HuH-7 (cell line): ENCODE results near the gene BCAS4.

Source experiments
- DNase-seq: peaks from one replicate; pipeline ENCODE4 v3.0.0; 2011; ENCODE audit warnings: low spot score

The BCAS4 gene

GRCh38 chr20:50855498-50856474, 60.9 kb downstream of the BCAS4 start:
- peak; percentile 62 for DNase-seq

GRCh38 chr20:50856475-50857041, 61.7 kb downstream of the BCAS4 start:
- DNase-seq: no peak

GRCh38 chr20:50857348-50857747, 62.5 kb downstream of the BCAS4 start:
- no peak for DNase-seq

DNA sequence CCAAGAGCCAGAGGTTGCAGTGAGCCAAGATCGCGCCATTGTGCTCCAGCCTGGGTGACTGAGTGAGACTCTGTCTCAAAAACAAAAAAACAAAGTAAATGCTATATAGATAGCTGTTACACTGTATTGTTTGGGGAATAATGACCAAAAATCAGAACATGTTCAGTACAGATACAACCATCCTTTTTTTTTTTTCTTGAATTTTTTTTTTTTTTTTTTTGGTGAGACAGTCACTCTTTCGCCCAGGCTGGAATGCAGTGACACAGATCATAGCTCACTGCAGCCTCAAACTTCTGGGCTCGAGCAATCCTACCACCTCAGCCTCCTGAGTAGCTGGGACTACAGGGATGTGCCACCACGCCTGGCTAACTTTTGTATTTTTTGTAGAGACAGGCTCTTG, 63.7 kb downstream of the BCAS4 start:
- DNase-seq: no peak

GRCh38 chr20:50859161-50859560, 64.3 kb downstream of the BCAS4 start:
- no peak for DNase-seq

GRCh38 chr20:50861012-50861411, 66.2 kb downstream of the BCAS4 start:
- no peak for DNase-seq

DNA sequence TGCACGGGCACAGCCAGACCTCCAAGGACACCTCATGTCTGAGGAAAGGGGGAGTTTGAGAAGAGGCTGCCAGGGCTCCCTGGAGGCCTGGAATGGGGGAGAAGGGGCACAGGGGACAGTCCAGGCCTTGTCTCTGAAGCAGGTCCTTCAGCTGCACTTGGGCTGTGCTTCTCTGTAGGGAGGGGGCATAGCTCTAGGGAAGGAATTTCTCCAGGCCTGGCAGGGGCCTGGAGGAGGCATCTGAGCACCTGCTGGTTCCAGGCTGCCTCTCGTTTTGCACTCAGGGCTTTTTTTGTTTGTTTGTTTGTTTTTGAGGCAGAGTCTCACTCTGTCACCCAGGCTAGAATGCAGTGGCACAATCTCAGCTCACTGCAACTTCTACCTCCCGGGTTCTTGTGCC, 67.7 kb downstream of the BCAS4 start:
- DNase-seq: no peak

GRCh38 chr20:50865114-50865513, 70.3 kb downstream of the BCAS4 start:
- no peak for DNase-seq

DNA sequence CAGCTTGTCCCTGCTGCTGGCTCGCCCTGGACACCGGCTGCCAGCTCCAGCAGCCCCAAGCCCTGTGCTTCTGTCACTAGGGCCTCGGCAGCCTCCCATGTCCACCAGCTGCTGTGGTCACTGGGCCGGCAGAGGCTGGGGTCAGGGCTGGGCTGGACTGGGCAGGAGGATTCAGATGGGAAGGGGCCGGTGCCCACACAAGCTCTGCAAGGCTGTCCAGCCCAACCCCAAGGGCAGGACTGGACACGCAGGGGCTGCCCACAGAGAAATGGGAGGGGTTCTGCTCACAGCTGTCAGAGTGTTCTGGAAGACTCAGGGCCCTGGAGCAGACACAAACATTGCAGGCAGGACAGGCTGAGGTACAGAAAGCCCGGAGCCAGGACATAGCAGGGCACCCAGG, 70.7 kb downstream of the BCAS4 start:
- DNase-seq: no peak

DNA sequence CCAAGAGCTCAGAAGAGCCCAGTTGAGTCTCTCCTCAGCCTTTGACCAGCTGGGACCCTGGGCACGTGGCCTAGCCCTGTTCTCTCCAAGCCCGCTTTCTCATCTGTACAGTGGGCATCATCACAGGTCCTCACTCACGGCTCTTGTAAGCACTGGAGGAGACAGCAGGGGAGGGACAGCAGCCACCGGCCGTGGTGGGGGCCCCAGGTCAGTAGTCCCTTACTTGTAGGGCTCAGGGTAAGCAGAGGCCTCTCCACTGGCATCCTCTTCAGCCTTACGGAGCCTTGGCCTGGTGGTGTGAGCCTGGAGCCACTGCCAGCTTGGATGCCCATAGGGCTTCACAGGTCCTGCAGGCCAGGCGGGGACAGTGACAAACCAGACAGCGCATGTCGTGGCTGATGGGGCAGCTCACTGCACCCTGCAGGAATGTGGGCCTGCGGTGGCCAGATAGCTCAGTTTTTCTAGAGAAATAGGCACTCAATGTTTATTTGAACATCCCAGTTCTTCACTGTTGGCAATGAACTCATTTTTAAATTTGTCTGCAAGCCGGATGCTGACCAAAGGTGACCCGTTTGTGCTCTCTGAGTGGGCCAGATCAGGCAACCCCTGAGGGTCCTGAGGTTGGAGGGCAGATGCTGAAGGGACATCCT, 71.3 kb downstream of the BCAS4 start:
- no peak for DNase-seq

DNA sequence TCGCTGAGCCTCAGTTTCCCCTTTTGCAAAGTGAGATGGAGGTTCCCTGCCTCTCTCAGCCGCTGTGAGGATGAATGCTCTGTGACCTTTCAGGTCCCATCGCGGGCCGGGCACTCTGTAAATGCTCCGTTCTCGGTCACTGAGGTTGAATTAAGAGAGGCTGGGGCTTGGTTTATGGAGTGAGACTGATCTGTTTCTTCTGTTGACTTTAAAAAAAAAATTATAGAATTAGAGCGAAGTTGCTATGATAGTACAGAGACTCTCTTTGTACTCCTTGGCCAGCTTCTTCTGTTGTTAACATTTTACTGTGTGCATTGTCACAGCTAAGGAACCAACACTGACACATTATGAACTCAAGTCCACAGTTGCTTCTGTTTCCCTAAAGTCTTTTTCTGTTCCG, 72.0 kb downstream of the BCAS4 start:
- DNase-seq: no peak

DNA sequence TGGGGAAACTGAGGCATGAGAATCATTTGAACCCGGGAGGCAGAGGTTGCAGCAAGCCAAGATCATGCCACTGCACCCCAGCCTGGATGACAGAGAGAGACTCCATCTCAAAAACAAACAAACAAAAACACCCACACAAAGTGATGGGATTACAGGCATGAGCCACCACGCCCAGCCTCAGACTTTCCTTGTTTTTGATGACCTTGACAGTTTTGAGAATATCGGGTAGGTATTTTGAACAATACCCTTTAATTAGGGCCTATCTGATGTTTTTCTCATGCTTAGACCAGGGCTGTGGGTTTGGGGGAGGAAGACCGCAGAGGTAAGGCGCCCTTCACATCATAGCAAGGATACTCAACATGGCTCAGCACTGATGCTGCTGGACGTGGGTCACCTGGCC, 72.9 kb downstream of the BCAS4 start:
- DNase-seq: no peak

DNA sequence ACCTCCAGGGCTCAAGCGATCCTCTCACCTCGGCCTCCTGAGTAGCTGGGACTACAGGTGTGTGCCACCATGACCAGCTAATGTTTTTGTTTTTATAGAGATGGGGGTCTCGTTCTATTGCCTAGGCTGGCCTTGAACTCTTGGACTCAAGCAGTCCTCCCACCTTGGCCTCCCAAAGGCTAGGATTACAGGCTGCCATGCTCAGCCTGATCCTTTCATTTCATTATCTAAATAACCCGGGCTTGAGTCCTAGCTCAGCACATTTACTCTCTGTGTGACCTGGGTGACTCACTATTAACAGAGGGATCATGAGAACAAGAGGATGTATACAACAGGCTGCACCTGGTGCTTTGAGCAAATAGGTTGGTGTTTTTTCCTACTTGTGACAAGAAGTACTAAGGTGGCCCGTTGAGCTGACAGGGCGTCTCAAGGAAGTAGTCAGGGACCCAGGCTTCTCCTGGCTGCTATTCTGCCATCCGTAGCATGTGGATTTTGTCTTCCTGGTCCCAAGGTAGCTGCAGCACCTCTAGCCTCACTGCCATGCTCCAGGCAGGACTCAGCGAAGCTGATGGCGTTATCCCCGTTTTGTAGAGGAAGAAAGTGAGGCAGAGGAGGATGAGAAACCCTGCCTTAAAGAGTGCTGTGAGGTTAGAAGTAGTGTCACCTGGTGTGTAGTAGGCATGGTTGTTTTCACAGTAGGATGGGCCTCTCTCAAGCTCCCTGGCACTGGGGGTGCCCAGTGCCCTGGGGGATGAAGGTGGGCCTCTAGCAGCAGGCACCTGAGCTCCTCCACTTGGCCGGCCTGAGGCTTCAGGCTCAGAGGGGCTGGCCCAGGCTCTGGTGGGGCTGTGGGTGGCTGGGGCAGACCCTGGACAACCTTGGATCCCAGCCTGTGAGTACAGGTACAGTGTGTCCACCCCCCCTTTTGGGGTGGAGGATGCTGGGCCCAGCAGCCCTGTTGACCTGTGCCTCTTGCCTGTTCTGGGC, 73.9 kb downstream of the BCAS4 start:
- no peak for DNase-seq

DNA sequence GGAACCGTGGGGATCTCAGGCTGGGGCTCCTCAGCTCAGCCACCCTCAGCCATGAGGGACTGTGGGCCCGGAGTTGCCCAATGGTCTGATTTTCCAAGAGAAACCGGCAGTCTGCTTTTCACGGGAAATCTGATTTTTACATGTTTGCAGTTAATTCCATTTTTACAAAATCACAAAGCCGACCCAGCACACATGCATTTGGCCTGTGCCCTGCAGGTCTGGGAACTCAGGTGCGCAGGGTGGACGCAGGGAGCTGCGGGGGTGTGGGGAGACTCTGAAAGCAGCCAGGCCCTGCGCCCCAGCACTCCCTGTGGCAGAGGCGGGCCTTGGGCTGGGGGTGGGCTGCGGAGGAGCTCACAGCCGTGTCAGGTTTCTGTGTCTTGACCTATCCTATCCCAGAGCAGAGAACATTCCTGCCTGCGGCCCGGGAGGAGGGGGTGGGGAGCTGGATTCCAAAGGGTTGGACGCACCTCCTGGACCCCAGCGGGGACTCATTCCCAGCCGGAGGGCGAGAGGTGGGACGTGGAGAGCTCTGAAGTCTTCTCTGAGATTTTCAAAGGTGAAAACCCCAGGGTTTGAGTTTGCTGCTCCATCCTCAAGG, 75.8 kb downstream of the BCAS4 start:
- no peak for DNase-seq

DNA sequence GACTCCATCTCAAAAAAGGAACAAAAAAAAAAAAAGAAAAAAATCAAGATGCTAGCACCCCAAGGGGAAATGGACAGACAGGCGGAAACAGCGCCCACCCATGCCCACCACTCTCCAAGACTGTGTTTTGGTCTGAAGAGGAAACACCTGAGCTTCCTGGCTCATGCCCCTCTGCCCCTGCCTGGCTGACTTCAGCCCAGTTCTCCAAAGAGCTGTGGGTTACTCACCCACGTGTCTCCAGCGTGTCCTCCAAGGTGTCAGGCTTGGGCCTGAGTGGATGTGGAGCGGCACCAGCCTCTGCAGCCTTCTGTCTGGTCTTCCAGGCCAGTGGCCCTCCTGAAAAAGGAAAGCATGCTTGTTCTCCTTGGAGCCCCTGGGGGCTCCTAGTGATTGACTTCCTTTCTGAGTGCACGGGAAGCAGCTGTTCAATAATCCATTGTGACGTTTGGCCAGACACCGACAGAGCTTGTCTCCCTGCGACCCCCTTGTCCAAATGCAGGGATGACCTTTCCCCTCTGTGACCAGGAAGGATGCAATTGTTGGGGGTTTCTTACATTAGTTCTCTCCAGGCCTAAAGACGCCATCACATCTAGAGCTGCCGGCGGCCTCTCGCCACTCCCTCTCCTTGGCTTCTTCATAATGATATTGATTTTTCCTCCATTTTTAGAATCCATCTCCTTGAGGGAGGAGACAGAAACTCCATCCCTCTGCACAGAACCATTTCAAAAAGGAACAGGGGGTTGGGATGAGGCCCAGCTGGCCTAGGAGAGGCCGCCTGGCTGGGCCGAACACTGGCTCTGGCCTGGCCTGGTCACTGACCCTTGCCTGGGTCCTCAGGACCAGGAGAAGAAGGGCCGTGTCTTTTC, 77.9 kb downstream of the BCAS4 start:
- DNase-seq: no peak

DNA sequence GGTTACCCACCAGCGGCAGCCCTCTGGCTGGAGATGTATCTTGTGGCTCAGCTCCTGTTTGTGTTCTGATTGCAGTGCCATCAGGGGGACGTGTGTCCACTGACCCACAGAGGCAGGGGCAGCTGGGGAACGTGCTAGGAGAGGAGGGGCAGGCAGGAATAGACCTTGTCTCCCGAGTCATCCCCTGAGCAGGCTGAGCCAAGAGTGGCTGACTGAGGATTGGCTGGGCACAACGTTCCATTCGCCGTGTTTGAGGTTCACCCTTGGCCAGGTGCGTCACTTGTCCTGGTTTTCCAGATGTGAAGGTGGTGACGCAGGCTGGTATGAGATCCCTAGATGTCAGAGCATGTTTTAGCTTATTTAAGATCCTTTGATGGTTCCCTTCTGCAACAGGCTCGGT, 78.7 kb downstream of the BCAS4 start:
- DNase-seq: no peak

DNA sequence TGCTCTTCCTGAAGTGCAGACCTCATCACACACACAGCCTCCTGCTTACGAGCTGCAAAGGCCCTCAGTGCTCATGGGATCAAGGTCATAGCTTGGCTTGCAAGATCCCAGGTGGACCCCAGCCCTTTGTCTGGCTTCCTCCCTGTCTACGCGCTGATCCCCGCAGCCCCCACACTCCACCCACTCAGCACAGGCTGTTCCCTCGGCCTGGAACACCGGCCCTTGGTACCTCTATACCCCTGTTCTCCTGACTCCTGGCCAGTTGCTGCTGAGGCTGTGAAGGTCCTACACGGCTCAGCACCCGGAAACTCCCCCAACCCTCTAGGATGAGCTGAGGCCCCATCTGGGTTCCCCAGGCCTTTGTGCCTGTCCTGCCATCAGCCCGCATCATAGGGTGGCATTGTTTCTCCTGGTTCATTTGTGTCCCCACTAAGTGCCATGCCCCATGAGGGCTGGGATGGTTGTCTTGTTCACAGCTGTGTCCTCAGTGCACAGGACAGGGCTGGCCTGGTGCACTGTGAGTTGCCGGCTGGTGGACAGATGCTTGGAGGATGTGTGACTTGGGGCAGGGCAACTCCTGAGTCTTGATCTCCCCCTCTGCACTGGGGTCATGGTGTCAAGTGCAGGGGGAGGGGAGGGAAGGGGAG, 79.4 kb downstream of the BCAS4 start:
- no peak for DNase-seq

DNA sequence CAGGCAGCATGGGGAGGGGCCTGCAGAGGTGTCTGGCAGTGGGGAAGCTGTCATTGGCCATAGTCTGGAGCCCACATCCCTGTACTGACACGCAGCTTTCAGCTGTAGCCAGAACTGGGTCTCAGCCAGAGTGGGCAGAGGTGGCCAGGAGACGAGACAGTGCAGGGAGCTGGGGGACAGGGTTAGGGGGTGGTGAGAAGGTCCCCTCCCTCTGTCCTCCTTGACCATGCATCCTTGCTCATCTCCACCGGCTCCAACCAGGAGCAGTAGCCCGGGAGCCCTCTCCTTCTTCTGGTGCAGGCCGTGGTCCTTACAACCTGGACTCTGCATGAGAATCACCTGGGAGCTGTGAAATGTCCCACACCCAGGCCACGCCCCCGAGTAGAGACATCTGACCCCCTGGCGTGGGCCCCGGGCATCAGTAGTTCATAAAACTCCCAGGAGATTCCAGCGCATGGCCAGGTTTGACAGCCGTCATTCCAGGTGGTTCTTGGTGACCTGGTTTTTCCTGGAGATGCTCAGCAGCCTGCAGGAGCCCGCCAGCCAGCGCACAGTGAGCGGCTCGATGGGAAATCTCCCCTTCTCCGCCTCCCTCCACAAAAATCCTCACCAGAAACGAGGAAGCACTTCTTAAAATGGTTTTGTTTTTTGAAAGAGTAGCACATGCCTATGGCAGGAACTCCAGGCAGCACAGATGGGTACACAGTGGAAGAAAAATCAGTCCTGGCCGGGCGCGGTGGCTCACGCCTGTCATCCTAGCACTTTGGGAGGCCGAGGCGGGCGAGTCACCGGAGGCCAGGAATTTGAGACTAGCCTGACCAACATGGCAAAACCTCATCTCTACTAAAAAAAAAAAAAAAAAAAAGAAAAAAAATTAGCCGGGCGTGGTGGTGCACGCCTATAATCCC, 80.2 kb downstream of the BCAS4 start:
- DNase-seq: no peak
